ENCODE results near the gene NAB2.
"Not testable (repeated sequence)": the region's sequence is repeated elsewhere in the genome, so short reads cannot be mapped to it uniquely, and the experiment has no call there.

Gene NAB2

DNA sequence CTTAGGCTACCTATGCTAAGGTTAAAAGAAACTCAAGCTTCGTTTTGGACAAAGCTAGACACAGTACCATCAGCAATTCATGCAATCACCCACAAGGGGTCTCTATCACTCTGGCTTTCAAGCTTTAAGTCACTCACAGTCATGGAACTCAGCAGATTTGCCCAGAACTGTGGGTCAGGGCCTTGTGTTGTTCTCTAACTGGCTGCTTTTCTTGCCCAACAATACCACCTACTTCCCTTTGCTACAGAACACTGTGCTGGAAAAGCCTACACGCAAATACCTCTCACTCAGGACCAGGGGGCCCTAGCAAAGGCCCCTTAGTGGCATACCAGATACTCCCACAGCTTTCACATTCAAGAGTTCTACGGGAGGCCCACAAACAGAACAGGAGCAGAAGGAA is 19.4 kb upstream of the NAB2 start:
- peak; percentile 58 for DNase-seq

DNA sequence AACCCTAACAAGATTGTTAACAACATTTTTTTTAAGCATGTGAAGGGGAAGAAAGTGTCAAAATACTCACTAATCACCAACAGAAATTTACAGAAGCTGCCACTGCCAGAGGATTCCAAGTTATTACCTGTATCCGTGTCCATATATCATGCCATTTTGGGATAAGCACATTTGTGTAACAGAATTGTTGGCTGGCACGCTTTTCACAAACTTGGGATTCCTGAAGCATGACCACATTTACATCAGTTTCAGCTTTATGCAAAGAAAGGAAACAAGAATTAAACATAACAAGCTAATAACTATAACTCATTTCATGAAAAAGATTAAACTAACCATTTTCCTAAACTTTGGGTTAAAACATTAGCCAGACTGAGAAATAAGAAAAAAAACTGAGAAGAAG is 16.3 kb upstream of the NAB2 start:
- DNase-seq: no peak

DNA sequence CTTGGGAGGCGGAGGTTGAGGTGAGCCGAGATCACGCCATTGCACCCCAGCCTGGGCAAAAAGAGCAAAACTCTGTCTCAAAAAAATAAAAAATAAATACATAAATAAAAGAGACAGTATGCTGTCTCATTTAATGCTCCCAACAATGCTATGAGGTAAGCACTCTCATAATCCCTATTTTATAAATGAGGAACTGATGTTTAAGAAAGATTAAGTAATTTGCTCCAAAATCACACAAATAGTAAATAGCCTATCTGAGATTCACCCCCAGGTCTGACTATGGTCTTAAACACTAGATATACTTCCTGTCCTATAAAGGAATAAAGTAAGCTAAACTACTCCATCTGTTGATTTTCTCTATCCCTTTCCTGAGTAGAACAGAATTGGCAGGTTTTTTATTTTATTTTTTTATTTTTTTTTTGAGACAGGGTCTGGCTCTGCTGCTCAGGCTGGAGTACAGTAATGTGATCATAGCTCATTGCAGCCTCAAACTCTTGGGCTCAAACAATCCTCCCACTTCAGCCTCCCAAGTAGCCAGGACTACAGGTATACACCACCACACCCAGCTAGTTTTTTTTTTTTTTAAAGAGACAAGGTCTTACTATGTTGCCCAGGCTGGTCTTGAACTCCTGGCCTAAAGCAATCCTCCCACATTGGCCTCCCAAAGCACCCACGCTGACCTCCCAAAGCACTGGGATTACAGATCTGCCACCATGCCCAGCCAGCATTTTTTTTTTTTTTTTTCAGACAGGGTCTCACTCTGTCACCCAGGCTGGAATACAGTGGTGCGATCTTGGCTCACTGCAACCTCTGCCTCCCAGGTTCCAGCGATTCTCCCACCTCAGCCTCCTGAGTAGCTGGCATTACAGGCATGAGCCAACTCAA is 15.1 kb upstream of the NAB2 start:
- DNase-seq: not testable (repeated sequence)

DNA sequence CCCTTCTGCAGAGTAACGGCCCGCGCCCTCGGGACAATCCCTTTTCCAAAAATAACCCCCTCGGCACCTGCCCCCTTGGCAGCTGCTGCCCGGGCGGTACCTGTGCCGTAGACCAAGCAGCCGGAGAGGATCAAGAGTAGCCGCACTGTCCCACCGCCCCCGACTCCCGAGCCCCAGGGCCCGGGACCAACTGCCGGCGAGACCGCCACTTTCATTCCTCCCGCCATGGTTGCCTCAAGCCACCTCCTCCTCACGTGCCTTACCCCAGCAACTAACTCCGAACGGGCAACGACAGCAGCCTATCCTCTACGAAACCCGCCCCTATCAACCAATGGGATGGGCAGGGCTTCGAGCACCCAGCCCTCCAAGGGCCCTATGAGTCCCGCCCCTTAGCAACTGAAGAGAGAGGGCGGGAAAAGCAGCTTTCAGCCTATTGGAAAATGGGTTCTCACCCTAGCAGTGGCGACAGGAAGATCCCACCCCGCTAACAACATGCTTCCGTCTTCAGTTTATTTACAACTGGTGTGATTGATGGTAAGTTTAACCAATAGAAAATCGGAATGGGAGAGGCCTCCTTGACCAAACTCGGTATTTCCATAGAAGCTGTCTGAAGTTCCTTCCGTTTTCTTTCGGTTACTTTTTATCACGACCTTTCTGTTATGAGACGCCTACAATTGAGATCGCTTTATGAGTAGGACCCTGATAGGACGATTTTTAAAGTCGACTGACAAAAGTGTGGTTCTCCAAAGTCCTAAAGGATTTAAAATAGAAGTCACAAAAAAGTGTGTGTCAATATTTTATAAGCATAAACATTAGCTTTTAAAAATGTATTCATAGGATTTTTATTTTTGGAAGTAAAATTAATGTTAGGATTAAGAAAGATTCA is 10.2 kb upstream of the NAB2 start, which contains the start of gene NEMP1:
NEMP1 (minus strand) TSS at position 273 of the 886 bp plus-strand sequence; CDS start at position 227, 46 bp downstream.
- peak; percentile 99 for DNase-seq

DNA sequence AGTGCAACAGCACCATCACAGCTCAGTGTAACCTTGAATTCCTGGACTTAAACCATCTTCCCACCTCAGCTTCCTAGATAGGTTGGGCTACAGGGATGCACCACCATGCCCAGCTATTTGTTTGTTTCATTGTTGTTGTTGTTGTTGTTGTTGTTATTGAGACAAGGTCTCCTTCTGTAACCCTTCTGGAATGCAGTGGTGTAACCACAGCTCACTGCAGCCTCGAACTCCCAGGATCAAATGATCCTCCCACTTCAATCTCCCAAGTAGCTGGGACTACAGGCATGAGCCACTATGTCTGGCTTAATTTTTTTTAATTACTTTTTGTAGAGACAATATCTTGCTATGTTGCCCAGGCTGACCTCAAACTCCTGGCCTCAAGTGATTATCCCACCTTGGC is 9.1 kb upstream of the NAB2 start:
- no peak for DNase-seq

DNA sequence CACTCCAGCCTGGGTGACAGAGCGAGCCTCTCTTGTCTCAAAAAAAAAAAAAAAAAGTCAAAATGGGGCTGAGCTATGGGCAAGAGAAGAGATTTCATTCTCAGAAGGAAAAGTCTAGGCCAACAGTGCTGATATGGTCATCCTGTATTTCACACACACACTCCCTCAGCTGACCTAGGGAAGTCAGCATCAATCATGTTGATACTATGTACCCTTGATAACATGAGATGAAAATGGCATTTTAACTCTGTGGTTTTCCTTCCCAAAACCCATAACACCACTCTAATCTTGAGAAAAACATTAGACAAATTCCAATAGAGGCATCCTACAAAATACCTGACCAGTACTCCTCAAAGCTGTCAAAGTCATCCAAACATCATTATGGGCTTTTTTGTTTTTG is 8.1 kb upstream of the NAB2 start:
- no peak for DNase-seq

DNA sequence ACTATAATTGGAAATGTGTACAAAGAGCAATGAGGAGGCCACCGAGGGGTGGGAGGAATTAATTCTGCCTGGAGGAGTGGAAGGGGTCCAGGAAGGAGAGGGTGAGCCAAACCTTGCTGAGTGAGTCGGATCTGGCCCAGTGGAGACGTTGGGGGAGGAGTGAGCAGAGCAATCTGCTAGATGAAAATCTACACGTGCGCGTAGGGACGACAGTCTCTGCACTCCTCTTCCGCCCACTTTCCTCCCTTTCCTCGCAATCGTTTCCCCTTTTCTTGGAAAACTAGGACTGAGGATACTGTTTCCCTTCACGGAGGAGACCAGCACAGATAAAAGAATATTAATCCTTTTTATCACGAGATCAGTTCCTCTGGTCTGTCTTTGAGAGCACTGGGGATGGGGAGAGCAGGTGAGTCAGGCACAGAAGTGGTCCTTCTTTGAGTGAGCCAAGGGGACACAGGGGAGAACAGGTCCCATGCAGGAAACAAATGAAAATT is 2.9 kb upstream of the NAB2 start:
- DNase-seq: no peak

DNA sequence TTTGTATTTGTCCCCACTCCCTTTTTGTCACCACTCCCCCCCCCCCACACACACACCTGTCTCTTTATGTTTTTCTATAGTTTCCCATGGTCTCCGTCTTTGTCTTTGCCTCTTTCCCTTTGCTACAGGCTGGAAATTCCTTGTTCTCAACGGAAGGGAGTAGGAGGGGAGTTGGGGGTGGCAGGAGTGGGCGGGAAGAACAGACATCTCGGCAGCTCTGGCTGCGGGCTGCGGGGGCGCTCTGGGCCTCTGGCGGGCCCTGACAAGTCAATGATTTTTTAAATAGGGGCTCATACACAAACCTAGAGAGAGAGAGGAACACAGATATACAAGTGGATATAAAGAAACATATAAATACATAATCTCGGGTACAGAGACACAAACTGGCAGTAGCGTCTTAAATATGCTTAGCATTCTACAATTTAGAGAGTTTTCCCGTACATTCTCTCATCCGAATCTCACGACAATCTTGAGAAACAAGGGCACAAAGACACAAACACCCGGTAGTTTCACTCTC is 2.4 kb upstream of the NAB2 start:
- peak; percentile 61 for DNase-seq

DNA sequence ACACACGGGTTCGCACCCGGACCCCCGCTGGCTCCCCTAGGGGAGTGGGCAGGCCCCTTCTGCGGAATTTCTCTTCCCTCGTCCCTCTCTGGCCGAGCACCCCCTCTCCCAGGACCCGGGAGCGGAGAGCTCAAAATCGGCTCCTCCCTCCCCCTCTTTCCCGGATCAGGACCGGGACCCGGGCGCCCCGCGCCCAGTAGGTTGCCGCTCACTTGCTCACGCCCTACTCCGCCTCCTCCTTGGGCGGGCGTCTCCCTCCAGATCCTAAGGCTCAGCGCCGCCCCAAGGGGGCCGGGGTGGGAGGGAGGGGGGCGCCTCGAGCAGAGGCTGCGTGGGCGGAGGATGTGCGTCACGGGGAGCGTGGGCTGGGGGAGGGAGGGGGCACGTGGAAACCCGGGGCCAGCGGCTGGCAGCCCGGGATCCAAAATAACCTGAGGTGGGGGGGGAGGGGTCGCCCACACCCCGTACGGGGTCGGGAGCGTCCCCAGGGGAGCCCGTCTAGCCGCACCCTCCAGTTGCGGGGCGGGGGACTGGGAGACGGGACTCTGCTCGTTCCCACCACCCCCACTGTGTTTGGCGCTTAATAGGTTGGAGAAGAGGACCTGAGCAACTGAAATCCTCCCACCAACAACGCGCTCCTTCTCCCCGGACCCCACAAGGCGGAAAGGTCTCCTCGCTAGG is 1.8 kb upstream of the NAB2 start:
- peak; percentile 30 for DNase-seq

DNA sequence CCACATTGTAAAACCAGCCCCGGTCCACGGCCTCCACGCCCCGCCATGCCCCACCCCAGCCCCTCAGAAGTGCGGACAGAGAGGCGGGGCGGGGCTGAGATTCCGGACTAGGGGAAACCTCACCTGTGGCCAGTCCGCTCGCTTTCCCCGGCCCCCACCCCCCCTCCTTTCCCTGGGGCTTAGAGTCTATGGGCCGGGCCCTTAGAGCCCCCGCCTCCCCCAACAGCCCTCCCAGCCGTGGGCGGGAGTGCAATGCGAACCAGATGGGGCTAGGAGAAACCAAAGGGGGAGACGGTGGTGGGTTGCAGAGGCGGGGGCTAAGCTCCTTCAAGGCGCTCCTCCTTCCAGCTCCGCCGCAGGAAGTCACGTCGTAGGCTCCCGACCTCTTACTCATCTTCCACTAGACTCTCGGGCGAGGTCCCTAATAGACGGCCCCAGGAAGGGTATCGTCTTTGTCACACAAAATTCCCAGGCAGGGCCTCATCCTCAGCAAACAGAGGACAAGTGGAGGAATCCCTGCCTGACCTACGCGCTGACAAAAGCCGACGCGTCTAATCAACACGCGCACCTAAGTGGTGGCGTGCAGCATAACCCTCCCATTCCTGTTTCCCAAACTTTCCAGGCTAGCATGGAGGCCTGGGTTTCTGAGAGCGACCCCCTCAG is 1.1 kb upstream of the NAB2 start:
- DNase-seq: peak; percentile 30

DNA sequence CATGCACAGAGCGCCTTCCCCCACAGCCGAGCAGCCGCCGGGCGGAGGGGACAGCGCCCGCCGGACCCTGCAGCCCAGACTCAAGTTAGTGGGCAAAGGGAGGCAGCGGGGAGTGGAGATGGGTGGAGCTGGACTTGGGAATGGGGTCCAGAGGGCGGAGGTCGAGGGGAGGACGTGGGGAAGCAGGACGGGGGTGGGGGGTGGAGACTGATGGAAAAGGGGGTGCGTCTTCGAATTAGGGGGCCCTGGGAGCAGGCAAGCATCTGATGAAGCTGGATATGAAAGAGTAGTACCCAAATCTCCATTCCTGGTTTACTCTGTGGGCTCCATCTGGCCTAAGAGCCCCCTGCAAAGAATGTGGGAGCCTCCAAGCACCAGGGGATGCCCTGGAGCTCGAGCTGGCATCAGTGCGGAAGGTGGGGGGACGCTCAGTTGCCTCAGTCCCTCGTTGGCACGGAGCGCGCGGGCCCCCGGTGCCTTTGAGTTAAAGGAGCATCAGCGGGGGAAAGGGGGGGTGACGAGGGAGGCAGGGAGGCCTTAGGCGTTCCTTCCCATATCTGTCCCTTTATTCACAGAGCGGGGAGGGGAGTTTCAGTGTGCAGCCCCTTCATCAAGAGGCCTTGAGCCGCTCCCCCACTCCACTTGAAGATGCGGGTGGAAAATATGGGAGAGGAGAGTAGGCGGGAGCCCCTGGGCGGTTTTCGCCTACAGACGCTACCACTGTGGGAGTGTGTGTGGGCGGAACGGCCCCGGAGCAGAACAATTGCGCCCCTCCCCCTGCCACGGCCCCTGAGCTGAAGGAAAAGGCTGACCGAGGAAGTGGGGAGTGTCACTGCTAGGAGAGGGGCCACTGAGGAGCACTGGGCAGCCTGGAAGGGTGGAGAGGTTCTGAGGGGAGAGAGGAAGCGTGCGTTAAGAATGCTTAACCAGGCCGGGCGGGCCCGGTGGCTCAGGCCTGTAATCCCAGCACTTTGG is 644 bp downstream of the NAB2 start:
- no peak for DNase-seq

DNA sequence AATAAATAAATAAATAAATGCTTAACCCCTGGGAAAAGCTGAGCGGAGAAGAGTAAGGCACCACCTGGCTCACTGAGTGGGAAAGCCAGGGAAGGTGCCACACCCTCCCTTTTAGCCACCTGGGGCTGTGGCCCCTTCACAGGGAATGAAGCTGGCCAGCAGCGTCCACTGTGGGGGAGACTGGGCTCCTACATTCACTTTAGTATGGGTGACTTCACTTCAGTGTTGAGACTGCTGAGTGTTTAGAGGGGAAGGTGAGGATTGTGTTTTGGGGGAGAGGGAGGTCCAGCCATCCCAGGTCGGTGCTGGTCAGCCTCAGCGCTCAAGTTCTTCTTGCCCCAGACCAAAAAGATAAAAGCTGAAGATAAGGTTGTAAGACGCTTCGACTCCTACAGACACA is 1.6 kb downstream of the NAB2 start:
- DNase-seq: no peak

DNA sequence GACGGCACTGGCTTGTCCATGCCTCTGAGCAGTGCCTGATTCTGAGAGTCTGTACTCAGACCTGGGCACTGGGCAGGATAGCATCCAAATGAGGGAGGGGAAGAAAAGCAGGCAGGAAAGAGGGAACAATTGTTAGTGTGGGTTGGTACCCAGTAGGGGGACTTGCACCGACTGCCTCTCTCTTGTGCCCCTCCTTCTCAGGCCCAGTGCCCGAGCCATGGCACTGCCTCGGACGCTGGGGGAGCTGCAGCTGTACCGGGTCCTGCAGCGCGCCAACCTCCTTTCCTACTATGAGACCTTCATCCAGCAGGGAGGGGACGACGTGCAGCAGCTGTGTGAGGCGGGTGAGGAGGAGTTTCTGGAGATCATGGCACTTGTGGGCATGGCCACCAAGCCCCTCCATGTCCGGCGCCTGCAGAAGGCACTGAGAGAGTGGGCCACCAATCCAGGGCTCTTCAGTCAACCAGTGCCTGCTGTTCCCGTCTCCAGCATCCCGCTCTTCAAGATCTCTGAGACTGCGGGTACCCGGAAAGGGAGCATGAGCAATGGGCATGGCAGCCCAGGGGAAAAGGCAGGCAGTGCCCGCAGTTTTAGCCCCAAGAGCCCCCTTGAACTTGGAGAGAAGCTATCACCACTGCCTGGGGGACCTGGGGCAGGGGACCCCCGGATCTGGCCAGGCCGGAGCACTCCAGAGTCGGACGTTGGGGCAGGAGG is 2.2 kb downstream of the NAB2 start:
- no peak for DNase-seq

DNA sequence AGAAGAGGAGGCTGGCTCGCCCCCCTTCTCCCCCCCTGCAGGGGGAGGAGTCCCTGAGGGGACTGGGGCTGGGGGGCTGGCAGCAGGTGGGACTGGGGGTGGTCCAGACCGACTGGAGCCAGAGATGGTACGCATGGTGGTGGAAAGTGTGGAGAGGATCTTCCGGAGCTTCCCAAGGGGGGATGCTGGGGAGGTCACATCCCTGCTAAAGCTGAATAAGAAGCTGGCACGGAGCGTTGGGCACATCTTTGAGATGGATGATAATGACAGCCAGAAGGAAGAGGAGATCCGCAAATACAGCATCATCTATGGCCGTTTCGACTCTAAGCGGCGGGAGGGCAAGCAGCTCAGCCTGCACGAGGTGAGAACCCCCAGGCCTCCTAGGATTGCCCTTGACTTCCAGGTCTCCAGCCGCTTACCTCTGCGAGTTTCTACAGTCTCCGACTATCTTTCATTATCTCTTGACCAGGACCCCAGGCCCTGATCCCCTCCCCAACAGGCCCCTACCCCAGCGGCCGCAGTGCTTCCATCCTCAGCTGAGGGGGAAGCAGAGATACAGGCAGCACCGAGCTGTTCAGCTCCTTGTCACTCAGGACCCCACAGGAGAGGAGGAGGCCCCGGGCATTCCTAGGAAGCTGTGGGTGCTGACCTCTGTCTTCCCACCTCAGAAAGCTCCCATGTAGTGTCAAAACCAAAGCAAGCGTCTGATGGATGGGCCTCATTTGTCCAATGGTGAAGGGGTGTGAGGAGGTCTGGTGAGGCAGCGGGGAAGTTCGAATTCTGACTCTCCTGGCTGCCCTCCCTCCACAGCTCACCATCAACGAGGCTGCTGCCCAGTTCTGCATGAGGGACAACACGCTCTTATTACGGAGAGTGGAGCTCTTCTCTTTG is 3.0 kb downstream of the NAB2 start:
- no peak for DNase-seq

DNA sequence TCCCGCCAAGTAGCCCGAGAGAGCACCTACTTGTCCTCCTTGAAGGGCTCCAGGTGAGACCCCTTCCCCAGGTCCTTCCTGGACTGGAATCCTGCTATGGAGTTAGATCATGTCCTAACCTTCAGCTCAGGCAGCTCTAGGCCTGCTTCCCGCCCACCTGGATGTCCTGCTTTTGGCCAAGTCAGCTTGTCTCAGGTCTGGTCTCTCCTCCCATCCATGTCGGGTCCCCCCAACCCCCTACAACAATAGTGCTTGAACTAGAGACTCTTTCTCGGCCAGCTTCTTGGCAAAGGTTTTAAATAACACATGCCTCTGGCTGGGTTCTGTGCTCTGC is 3.6 kb downstream of the NAB2 start:
- no peak for DNase-seq

DNA sequence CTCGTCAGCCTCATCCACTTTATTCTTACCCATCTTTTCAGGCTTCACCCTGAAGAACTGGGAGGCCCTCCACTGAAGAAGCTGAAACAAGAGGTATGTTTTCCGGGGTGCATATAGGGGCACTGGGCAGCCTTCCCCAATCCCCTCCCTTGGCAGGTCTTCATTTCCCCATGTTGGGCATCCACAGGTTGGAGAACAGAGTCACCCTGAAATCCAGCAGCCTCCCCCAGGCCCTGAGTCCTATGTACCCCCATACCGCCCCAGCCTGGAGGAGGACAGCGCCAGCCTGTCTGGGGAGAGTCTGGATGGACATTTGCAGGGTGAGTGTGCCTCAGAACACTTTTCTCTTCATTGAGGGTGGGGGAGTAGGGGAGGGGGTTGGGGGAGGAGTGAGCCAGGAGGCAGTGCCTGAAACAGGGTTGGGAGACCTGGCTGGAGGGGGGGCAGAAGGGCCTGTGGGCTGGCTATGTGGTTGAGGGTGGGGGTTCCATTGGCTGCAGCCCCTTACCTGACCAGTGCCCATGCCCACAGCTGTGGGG is 4.0 kb downstream of the NAB2 start:
- DNase-seq: no peak

DNA sequence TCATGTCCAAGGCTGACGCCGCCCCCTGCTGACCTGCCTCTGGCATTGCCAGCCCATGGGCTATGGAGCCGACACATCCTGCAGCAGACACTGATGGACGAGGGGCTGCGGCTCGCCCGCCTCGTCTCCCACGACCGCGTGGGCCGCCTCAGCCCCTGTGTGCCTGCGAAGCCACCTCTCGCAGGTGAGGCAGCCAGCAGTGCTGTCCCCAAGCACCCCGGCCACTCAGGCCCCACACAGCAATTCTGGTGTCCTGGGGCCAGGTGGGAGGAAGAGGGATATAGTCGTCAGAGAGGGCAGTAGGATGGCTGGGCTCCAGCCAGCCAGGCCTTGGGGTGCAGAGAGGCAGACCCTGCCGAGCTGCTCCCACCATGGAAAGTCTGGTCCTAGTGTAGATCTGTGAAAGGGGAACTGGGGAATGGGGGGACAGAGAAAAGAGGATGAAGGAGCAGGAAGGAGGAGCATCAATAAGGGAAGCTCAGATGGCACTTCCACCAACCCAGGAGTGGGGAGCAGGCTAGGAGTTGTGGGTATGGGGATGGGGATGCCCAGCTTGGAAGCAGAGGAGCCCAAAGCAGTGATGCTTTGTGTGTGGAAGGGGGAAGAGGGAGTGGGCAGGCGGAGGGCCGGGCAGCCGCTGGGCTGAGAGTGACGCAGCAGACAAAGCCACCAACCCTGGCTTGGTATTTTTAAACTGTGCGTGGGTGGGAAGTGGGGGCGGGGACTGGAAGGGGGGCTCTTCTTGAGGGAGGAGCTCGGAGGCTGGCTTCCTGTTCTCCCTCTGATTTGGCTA is 4.7 kb downstream of the NAB2 start:
- no peak for DNase-seq
